ENCODE results near the gene ACTL7B.

DNA sequence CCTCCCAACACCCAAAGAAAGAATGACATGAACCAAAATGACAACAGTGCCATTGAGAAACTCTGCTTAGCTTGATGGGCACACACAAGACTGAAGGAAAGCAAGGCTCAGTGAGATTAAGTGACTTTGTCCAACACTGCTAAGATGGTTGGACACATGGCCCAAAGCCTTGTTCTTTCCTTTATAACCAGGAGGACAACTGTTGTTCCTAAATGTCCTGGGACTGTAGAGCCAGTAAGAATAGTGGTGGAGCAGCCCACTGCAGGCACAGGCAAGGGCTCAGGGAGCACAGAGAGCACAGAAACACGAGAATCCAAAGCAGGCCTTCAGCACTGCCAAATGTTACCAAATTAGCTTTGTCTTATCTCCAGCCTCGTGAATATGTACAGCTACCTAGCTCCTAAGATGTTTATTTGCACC lies 10.2 kb upstream of the ACTL7B start:
- no peak for TF ChIP-seq POLR2A (IDR thresholded peaks at IDR 0.05; ENCODE audit: low read depth, low read length)
- TF ChIP-seq POLR2AphosphoS5 (IDR thresholded peaks at IDR 0.05; ENCODE audit: low read depth, low read length), result no peak
- no peak for TF ChIP-seq TAF1 (IDR thresholded peaks at IDR 0.05; ENCODE audit: borderline replicate concordance, low read depth, low read length)

All from GM12892 (cell line).